ENCODE measurements around the gene TREML2. TPM values are rescaled to one million over a fixed set of nuclear protein-coding genes. Genes with fewer than 3 reads are reported as not detected.

The TREML2 gene
- total and polyA plus RNA-seq, 2 of the 8 experiments (the other 6 are each of a cell fraction or from before 2014, with no cell fraction given) = 0.09 to 0.18 TPM

- no peaks in the 10 kb centered on the region for H3K9me3 ChIP-seq (ENCODE audit: insufficient read depth in 2 of 2, low read depth in 1 of 2, low read length in 1 of 2)
- no peak overlapping the region for H2BK5ac ChIP-seq (ENCODE audit: low read depth, low read length)
- no peak overlapping the region for H3K23ac ChIP-seq (ENCODE audit: insufficient read length)
- H3K27ac ChIP-seq (ENCODE audit: low read depth, low read length) = no peak overlapping the region
- no peak overlapping the region for H3K14ac ChIP-seq (ENCODE audit: insufficient read length)
- no peak overlapping the region for H3K9ac ChIP-seq (replicated peaks in 1 of 4; ENCODE audit: extremely low read depth in 1 of 4, low read depth in 3 of 4, low read length in 3 of 4)
- H3K79me2 ChIP-seq (ENCODE audit: control insufficient read depth in 1 of 2, insufficient read depth in 2 of 2, low read length in 2 of 2) = no peaks in the 10 kb centered on the region
- H3K56ac ChIP-seq (replicated peaks; ENCODE audit: insufficient read length, low read depth, low read length) = no peak overlapping the region
- no peaks in the 10 kb centered on the region for H3K23me2 ChIP-seq (ENCODE audit: low read depth, low read length)
- FAIRE-seq = no peak
- no peak overlapping the region for H3K18ac ChIP-seq (ENCODE audit: extremely low read depth, low read length)
- no peak overlapping the region for H3K4ac ChIP-seq (replicated peaks; ENCODE audit: insufficient read length, low read depth, low read length)
- H2BK12ac ChIP-seq (ENCODE audit: low read depth, low read length) = no peak overlapping the region
- ChIA-PET CTCF (ENCODE audit: partially characterized antibody) (interaction anchor here (1.3 to 2.0 kb wide), 2 partner anchors 8 to 16 kb away, joined by 3 to 7 read pairs; no protein-coding TSS in a partner anchor), POLR2A (ENCODE audit: partially characterized antibody) (no interaction called here)
- no peaks in the 10 kb centered on the region; a peak in 1 of 8 replicates for H3K36me3 ChIP-seq (ENCODE audit: control insufficient read depth in 2 of 4, insufficient read depth in 4 of 4, low read length in 3 of 4)
- H4K91ac ChIP-seq (replicated peaks; ENCODE audit: insufficient read length, low read length) = no peak overlapping the region
- H2AK5ac ChIP-seq (ENCODE audit: low read depth, low read length) = no peak overlapping the region
- WGBS, 2 experiments (ENCODE audit: extremely low coverage in 1 of 2, insufficient coverage in 1 of 2, insufficient read length in 1 of 2, insufficient replicate concordance in 2 of 2, low coverage in 1 of 2, low lambda C conversion rate in 2 of 2, missing lambda C conversion rate in 1 of 2) = 87% methylated on average over 7 of the region's 7 CpGs; no CpG with 5 or more reads in 1 of the 2 experiments
- no peak overlapping the region for H2BK15ac ChIP-seq (ENCODE audit: low read length)
- DNase-seq (ENCODE audit: low read depth in 1 of 2, low spot score in 2 of 2) = peak in 1 of 2 experiments; percentile 29
- H3K4me1 ChIP-seq (replicated peaks in 1 of 4; ENCODE audit: control insufficient read depth in 3 of 4, insufficient read depth in 4 of 4, low read length in 3 of 4) = no peaks in the 10 kb centered on the region
- no peaks in the 10 kb centered on the region for H3K27me3 ChIP-seq (replicated peaks in 1 of 4; ENCODE audit: control insufficient read depth in 3 of 4, extremely low read depth in 1 of 4, insufficient read depth in 3 of 4, low read length in 3 of 4)
- H2BK20ac ChIP-seq (ENCODE audit: low read length) = no peak overlapping the region
- no peaks in the 10 kb centered on the region for H3K79me1 ChIP-seq (ENCODE audit: low read depth, low read length)
- H2BK120ac ChIP-seq (replicated peaks; ENCODE audit: low read depth, low read length) = no peak overlapping the region
- no peaks in the 10 kb centered on the region for H4K20me1 ChIP-seq (replicated peaks in 1 of 2; ENCODE audit: control insufficient read depth in 1 of 2, insufficient read depth in 2 of 2, low read length in 2 of 2)
- no peak overlapping the region for H3K4me3 ChIP-seq (ENCODE audit: extremely low read depth in 1 of 4, insufficient read depth in 2 of 4, low read depth in 3 of 4, low read length in 4 of 4)
- H4K8ac ChIP-seq (ENCODE audit: extremely low read depth, insufficient read depth, low read length) = no peak overlapping the region
- H2AFZ ChIP-seq (ENCODE audit: low read length) = no peak overlapping the region
- no peak overlapping the region for H3K4me2 ChIP-seq (ENCODE audit: insufficient read depth in 1 of 2, low read depth in 2 of 2, low read length in 2 of 2)
- no peak overlapping the region for H4K5ac ChIP-seq (ENCODE audit: insufficient read length, low read depth, low read length)
- TF ChIP-seq POLR2A (IDR thresholded peaks at IDR 0.05; ENCODE audit: control extremely low read depth in 1 of 2, low read depth in 2 of 2, low read length in 2 of 2) (no peak), USF2 (IDR thresholded peaks at IDR 0.05; ENCODE audit: low read length) (no peak), KDM4A (IDR thresholded peaks at IDR 0.05; ENCODE audit: low read depth, low read length, severe bottlenecking) (no peak), SP4 (IDR thresholded peaks at IDR 0.05; ENCODE audit: low read length) (no peak), SRF (IDR thresholded peaks at IDR 0.05; ENCODE audit: low read depth, low read length) (no peak), TAF1 (IDR thresholded peaks at IDR 0.05; ENCODE audit: low read depth, low read length) (no peak), SP2 (IDR thresholded peaks at IDR 0.05; ENCODE audit: low read length) (no peak), CHD2 (IDR thresholded peaks at IDR 0.05; ENCODE audit: low read length) (no peak), CEBPB (IDR thresholded peaks at IDR 0.05; ENCODE audit: low read depth, low read length) (no peak), JUN (IDR thresholded peaks at IDR 0.05; ENCODE audit: low read depth, low read length) (no peak), POU5F1 (IDR thresholded peaks at IDR 0.05; ENCODE audit: low read depth, low read length) (no peak), CHD1 (IDR thresholded peaks at IDR 0.05; ENCODE audit: low read depth, low read length) (no peak), TAF7 (optimal IDR thresholded peaks at IDR 0.05; ENCODE audit: borderline replicate concordance, low read depth, low read length) (no peak), EP300 (IDR thresholded peaks at IDR 0.05; ENCODE audit: borderline replicate concordance in 1 of 2, low read depth in 2 of 2, low read length in 2 of 2) (no peak)
Observed at GRCh38 chr6:41208439-41209106, 7.6 kb upstream of the TREML2 start.
